IPS-18c (cell line): ENCODE results near the gene SSR3.

ENCODE experiments used
- H3K4me3 ChIP-seq: 2 replicates; pipeline ENCODE4 v1.7.0; 2013; ENCODE audit warnings: low read depth, mild to moderate bottlenecking, low read length, moderate library complexity; ENCODE audit not compliant: insufficient read depth
- H3K9me3 ChIP-seq: one replicate; pipeline ENCODE4 v1.6.1; 2013; ENCODE audit warnings: mild to moderate bottlenecking, low read length, moderate library complexity; ENCODE audit not compliant: control insufficient read depth, insufficient read depth

The SSR3 gene

DNA sequence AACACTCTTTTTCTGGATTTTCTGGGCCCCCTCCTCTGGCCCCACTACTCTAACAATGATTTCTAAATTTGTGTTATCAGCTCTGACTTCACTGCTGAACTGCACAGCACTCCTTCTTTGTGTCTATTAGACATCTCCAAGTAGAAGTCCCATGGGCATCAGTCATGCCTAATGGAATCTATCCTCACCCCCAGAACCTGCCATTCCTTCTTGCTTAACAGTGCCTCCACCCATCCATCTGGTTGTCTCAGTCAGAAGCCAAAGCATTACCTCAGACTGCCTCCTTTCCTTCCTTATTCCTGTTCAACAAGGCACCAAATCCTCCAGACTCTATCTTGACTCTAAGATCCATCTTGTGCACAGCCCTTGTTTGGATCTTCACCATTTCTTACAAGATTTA, 36.2 kb downstream of the SSR3 start:
- no peaks in the 10 kb centered on the region for H3K9me3 ChIP-seq
- no peak overlapping the region for H3K4me3 ChIP-seq

DNA sequence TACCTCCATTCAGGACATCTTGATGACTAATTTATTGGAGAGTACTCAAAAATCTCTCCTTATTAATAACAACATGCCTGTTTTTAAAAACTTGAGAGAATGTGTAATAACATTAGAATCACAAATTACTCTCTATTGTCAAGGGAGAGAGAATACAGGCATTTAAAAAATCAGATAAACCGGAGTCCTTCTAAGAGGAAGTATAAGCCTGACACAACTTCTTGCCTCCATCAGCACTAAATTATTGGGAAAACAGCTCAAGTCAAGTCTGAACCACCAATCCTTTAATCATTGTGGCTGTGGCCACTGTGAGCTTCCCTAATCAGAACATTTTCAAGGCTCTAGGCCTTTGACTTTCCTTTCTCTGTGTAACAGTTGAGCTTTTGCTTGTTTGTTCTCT, 38.0 kb downstream of the SSR3 start:
- Histone ChIP-seq H3K9me3 (no peaks in the 10 kb centered on the region), H3K4me3 (no peak overlapping the region)

DNA sequence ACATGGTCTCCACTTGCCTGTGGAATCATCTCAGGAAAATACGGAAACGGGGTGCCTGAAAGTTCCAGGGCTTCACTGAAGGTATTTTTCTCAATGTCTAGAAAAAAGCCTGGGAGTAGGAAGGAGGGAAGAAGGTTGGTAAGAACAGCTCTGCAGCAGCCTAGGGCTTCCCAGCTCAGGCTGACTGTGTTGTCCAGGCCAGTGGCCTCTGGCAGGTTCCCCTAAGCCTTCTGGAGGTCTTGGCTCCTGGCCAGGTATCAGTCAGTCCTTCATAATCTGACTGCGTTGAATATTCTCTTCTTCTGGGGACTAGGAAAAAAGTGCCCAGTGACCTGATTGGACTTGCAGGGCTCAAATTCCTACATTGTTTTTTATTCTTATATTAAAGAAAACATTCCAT, 38.6 kb downstream of the SSR3 start:
- H3K9me3 ChIP-seq = no peaks in the 10 kb centered on the region
- H3K4me3 ChIP-seq = no peak overlapping the region

DNA sequence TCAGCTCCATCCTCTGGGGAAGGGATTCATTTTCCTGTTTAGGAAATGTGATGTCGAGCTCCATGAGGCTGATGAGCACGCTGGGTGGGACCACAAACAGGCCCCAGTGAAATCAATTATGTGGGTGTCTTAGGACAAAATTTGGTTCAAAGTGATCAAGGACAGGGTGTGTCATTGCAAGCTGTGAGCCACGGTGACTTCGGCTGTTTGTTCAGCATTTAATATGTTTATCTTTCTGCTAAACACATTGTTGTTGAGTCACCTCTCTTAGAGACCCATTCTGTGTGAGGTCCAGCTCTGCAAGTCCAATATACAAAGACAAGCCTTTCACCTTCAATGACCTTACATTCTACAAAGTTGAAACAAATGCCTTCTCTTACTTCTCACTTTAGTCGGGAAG, 41.3 kb downstream of the SSR3 start:
- H3K4me3 ChIP-seq = no peak overlapping the region
- no peaks in the 10 kb centered on the region for H3K9me3 ChIP-seq

DNA sequence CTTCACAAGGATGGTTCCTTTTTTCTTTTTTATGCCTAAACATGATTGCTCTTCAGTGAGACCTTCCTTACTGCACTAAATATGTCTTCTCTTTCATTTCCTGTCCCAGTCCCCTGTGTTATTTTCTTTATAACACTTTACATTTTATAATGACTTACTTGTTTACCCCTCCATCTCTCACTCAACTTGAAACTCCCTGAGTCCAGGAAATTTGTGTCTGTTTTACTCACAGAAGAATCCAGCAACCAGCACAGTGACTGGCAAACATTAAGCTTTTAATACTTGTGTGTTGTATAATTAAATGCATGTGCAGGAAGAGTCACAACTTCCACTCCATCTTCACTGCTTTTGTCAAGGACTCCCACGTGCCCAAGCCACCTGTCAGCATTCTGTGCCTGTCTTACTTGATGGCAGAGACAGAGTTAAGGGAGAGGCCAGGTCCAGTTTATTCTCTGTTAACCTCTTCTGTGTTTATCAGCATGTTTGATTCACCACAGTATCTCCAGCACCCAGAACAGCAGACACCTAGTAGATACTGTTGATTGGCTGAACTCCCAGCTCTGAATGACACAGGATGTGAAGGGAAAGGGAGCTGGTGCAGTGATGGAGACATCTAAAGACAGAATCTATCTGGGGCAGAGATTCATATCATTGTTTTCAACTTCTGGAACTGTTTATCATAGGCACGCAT, 42.8 kb downstream of the SSR3 start:
- Histone ChIP-seq H3K9me3 (no peaks in the 10 kb centered on the region), H3K4me3 (no peak overlapping the region)

DNA sequence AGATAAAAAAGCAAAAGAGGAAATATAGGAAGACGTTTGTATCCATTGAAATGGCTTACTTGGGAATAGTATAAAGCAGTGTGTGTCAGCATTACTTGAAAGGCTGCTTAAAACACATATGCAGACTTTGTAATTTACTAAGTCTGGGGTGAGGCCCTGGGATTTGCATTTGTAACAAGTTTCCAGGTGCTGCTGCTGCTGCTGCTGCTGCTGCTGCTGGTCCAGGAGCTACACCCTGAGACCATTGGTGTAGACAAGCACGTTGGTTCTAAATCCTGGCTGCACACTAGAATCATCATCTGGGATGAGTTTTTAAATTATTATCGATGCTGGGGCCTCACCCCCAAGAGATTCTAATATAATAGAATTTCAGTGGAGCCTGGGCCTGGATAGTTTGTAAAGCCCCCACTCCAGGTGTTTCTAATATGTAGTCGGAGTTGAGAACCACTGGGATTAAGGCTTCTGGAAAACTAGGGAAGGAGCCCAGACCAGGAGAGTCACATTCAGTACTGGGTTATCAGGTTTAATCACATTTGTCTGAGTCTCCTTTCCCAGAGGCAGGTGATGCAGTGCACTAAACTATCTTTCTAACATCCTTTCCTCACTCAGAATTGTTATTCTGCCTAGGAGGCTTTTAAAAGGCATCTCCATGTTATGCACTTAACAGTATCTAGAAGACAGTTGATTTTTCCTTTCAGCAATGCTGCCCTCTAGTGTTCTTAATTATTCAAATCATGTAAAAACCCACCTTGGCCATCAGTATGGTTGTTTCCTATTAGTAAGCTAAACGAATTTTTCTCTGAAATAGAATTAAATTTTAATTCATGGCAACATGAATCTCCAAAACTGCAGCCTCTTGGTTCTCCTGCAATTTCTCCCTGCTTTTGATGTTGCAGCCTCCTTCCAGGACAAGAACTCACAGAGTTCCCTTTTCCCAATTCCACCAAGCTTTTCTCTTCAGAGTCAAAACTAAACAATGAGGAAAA, 45.4 kb downstream of the SSR3 start:
- Histone ChIP-seq H3K9me3 (no peaks in the 10 kb centered on the region), H3K4me3 (no peak overlapping the region)

DNA sequence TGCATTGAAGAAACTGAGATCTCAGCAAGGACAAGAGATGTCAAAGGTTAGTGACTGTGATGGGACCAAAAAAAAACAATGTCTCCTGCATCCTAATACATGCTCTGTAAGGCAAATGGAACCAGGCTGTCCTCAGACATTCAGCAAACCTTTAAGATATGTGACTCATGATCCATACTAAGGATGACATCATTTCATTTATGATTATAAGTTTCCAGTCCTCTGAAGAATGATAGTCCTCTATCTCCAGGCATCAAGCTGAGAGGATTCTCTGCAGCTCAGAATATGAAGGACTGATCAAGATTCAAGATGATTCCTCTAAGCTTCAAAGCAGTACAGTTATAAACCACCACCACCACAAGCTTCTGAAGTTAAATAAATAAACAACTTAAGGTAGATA, 47.6 kb downstream of the SSR3 start:
- H3K9me3 ChIP-seq = no peaks in the 10 kb centered on the region

DNA sequence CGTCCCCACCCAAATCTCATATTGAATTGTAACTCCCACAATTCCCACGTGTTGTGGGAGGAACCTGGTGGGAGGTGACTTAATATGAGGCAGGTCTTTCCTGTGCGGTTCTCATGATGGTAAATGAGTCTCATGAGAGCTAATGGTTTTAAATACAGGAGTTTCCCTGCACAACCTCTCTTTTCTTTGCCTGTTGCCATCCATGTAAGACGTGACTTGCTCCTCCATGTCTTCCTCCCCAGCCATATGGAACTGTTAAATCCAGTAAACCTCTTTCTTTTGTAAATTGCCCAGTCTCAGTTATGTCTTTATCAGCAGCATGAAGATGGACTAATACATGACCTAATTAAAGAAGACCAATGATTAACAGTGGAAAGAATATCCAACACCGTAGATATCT, 56.6 kb downstream of the SSR3 start:
- no peak overlapping the region for H3K4me3 ChIP-seq
- H3K9me3 ChIP-seq = no peaks in the 10 kb centered on the region

More for the DNA sequence above, 47.6 kb downstream of the SSR3 start:
- H3K4me3 ChIP-seq = no peak overlapping the region

DNA sequence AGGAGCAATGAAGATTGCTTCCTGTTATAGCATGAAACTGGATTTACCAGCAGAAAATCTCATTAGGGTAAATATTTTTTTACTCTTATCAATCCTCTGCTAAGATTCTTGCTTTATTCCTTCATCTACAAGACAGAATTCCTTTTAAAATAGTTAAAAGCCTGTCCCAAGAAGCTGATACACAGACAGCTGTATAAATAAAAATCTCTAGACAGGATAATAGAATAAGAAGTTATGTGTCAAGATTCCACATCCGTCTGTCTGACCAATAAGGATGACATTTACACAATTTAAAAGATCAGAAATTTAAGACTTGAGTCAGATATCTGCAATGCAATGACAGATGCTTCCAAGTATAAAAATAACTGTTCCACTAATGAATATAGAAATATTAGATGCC, 57.6 kb downstream of the SSR3 start:
- H3K4me3 ChIP-seq = no peak overlapping the region
- H3K9me3 ChIP-seq = no peaks in the 10 kb centered on the region

DNA sequence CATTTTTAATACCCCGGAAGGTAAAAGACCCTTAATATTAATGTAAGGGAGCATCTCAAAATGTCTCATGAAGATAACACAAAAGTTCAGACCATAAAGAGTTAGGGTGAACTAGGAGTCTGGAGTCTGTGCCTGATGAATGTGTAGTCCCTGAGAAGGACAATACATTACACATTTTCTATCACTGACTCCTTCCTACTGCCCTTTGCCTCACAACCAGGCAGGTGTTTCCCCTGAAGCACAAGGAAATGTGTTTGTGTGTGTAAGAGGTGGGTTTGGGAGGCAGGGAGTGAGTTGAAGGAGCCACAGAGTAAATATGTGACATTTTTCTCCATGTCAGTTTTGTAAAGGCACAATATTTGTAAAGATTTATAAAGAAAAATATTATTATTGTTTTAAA, 59.1 kb downstream of the SSR3 start:
- no peak overlapping the region for H3K4me3 ChIP-seq
- no peaks in the 10 kb centered on the region for H3K9me3 ChIP-seq

DNA sequence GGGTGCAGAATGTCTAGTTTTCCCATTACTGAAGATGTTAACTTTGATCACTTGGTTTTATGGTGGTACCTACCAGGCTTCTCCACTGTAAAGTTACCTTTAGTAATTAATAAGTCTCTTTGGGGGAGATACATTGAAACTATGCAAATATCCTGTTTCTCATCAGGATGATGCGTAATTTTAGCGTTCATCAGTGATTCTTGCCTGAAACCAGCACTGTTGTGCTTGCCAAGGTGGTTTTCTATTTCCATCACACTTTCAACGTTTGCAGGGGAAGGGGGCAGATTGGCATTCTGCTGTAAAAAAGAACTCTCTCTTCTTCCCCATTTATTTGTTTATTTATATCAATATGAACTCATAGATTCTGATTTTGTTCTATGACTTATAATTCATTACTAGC, 61.0 kb downstream of the SSR3 start:
- Histone ChIP-seq H3K9me3 (no peaks in the 10 kb centered on the region), H3K4me3 (no peak overlapping the region)

DNA sequence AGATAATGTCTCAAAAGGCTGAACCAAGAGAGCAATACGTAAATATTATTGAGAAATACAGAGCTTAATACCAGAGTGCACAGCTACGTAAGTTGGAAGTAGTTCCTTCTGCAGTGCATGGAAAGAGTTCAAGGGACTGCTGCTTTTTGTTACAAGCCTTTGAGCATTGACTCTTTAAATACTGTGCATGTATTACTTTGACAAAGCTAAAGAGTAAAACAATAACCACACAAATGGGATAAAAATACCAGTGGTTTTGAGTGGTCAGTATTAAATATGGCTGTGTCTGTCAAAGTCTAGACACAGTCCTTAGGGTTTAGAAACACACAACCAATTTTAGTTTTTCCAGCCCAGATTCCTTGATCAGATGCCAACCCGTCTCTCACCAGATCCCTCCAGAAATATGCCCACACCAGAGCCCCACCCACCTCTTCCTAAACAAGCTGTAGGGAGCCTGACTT, 62.1 kb downstream of the SSR3 start:
- H3K4me3 ChIP-seq = no peak overlapping the region
- H3K9me3 ChIP-seq = no peaks in the 10 kb centered on the region

DNA sequence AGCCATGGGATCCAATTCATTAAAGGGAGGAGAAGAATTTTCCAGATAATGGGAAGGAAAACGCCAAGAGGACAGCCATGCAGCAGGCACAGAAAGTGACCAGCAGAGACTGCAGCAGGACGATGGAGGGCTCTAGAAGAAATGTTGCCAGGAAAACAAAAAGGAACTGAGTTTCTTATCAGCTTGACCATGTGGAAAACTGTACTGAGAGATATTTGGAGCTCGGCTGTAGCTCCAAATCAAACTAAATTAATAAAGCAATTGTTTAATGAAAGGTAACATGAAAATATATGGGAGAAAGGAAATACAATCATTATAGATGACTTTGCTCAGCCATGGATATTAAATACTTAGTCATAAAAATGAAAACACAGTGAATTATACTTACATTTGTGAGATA, 63.7 kb downstream of the SSR3 start:
- no peaks in the 10 kb centered on the region for H3K9me3 ChIP-seq
- no peak overlapping the region for H3K4me3 ChIP-seq
